Measurements from ENCODE around the gene KCNK4.

GRCh38 chr11:64253043-64253442, 38.1 kb upstream of the KCNK4 start:
- TF ChIP-seq EZH2 (IDR thresholded peaks at IDR 0.05; ENCODE audit: insufficient read depth, poor library complexity, severe bottlenecking) (no peak), EZH2phosphoT487 (IDR thresholded peaks at IDR 0.05; ENCODE audit: insufficient read depth, low read depth) (no peak)
